GM18526 (cell line): ENCODE measurements around the gene SNRNP35.

Experiments
- POLR2A ChIP-seq: IDR thresholded peaks from 3 replicates; pipeline ENCODE4 v1.6.1; 2011; ENCODE audit not compliant: insufficient read length; ENCODE audit errors: extremely low read depth

SNRNP35 gene

GRCh38 chr12:123483602-123484248, 25.8 kb downstream of the SNRNP35 start:
- no peak for TF ChIP-seq POLR2A

GRCh38 chr12:123485756-123486155, 27.8 kb downstream of the SNRNP35 start:
- TF ChIP-seq POLR2A: no peak

- TF ChIP-seq POLR2A: no peak
Observed at GRCh38 chr12:123487428-123487827, 29.5 kb downstream of the SNRNP35 start.

DNA sequence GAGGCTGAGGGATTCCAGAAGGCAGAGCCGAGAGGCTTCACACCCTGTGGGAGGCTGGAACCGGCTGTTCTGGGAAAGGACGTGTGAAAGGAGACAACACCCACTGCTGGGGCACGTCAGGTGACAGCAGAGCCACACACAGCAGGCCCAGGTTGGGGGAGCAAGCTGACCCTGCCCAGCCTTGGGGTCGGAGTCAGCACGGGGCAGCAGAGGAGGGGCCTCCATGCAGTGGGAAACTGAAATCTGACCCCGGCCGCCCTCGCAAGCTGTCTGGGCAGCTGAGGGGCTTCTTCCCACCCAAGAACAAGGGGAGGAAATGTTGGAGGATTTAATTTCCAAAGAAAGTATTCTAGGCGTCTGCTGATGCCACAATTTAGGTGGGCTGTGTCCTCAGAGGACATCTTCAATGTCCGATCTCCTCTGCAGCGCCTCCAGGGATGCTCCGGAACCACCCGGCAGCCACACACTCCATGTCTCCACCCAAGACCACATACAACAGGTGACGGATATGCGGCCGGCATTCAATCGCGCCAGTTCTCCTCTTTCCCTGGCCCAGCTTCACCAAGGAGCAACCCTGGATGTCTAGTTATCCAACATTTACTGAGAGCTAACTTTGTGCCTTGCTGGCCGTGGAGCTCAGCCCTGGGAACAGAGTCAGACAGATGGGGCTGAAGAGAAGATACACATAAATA, 30.7 kb downstream of the SNRNP35 start:
- TF ChIP-seq POLR2A: no peak

DNA sequence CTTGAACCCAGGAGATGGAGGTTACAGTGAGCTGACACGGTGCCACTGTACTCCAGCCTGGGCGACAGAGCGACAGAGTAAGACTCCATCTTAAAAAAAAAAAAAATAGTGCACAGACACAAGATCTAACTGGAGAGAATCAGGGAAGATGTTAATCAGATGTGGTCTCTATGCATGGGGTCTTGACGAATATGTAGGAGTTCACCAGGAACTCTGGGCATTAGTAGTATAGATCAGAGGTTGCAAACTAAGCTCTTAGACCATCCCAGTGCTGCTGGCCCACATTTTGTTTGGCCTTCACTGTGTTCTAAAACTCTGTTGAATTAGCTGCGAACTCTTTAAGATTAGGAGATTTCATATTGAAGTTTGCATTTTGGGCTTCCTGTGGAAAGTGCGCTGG, 31.6 kb downstream of the SNRNP35 start:
- no peak for TF ChIP-seq POLR2A

GRCh38 chr12:123490089-123490488, 32.1 kb downstream of the SNRNP35 start:
- no peak for TF ChIP-seq POLR2A

GRCh38 chr12:123491056-123491455, 33.1 kb downstream of the SNRNP35 start:
- TF ChIP-seq POLR2A: no peak

- no peak for TF ChIP-seq POLR2A
Observed at GRCh38 chr12:123491481-123491880, 33.5 kb downstream of the SNRNP35 start.

DNA sequence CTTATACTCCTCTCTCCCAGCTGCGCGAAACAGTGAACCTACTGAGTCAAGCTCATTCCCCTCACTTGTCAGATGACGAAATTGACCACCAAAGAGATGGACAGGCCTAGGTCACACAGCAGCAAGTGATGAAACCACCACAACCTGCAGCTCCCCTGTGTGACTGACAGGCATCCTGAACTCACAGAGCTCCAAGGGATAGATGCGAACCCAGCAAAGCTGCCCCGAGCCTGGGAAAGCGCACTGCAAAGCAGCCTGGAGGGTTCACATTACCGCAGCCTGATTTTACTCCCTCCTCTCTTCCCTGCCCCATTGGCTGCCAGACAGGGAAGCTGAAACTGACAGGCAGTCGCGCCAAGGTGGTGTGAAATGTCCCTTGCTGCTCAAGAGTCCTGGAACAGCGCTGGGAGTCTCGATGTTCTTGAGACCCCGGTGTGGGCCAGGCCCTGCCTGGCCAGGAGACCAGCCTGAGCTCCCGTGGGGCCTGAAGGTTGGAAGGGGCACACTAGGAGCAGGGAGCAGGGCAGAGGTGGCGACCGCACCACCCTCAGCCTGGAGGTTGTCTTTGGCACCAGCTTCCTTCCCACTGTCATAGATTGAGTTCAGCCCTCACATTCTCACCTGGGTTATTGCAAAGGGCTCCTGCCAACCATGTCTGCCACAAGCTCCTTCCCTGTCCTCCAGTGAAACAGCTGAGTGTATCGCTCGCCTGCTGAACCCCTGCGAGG, 36.3 kb downstream of the SNRNP35 start:
- TF ChIP-seq POLR2A: no peak

GRCh38 chr12:123497065-123497464, 39.1 kb downstream of the SNRNP35 start:
- no peak for TF ChIP-seq POLR2A

DNA sequence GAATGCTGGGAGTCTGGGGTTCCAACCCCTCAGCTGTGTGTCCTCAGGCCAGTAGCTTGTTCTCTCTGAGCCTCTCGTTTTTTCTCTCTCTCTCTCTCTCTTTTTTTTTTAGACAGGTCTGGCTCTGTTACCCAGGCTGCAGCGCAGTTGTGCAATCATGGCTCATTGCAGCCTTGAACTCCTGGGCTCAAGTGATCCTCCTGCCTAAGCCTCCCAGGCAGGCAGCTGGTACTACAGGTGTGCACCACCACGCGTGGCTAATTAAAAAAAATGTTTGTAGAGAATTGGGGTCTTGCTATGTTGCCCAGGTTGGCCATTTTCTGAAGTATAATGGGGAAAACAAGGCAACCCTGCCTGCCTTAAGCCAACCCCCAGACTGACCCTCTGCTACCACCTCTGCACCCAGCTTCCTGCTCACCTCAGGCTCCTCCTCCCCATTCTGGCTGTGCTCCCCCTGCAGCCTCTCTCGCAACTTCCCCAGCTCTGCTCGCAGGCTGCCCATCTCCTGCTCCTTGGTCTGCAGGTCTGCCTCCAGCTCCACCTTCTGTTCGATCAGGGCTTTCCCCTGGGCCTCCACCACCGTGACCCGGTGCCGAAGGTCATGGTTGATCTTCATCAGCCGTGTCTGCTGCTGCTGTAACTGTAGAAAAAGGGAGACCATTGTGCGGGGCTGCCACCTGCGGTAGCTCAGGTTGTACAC, 40.3 kb downstream of the SNRNP35 start:
- TF ChIP-seq POLR2A: no peak

- no peak for TF ChIP-seq POLR2A
Observed at GRCh38 chr12:123499332-123499731, 41.4 kb downstream of the SNRNP35 start.

DNA sequence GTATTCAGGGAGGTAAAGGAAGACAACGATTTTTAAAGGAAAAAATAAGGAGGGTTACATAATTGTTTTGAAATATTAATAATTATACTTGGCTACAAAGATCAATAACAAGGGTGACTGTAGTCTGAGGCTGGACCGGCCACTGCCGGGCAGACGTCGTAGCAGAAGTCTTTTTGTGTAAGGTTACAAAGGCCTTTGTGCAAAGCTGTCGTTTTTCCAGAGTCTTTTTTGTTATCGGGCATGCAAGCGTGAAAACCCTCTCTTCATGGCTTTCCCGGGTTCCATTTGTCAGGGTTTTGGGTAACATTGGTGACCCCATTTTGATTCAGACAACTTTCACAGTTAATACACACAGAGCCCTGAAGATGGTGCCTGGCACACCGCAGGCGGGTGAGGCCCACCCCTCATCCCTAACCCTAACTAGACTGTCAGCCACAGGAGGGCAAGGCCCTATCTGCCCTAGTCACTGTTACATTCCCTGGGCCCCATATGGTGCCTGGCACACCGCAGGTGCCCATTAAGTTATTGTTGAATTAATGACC, 44.3 kb downstream of the SNRNP35 start:
- TF ChIP-seq POLR2A: no peak

GRCh38 chr12:123506059-123506842, 48.3 kb downstream of the SNRNP35 start:
- no peak for TF ChIP-seq POLR2A

DNA sequence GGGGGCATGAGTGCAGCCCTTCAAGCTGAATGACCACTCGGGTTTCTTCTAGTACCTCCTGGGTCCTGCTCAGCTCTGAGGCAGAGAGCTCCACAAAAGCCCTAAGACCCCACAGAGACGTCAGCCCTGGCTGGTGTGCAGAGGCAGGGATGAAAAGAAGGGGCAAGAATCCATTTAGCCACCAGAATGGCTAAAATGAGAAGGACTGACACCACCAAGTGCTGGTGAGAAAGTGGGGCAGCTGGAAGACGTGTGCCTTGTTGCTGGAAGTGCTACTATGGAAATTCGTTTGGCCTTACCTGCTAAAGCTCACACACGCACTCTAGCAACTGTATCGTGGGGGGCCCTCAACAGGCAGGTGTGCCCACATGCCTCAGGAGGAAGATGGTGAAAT, 48.9 kb downstream of the SNRNP35 start:
- no peak for TF ChIP-seq POLR2A
